HG03565 (cell line): ENCODE measurements around the gene TTLL3.
"Not testable (repeated sequence)": the region's sequence is repeated elsewhere in the genome, so short reads cannot be mapped to it uniquely, and the experiment has no call there.

Experiments used
- ATAC-seq: cut with Tn5 transposase; IDR thresholded peaks from one replicate; pipeline ENCODE4 v1.9.1; 2021; ENCODE audit warnings: mild to moderate bottlenecking, moderate library complexity; ENCODE audit not compliant: unreplicated experiment

The TTLL3 gene

DNA sequence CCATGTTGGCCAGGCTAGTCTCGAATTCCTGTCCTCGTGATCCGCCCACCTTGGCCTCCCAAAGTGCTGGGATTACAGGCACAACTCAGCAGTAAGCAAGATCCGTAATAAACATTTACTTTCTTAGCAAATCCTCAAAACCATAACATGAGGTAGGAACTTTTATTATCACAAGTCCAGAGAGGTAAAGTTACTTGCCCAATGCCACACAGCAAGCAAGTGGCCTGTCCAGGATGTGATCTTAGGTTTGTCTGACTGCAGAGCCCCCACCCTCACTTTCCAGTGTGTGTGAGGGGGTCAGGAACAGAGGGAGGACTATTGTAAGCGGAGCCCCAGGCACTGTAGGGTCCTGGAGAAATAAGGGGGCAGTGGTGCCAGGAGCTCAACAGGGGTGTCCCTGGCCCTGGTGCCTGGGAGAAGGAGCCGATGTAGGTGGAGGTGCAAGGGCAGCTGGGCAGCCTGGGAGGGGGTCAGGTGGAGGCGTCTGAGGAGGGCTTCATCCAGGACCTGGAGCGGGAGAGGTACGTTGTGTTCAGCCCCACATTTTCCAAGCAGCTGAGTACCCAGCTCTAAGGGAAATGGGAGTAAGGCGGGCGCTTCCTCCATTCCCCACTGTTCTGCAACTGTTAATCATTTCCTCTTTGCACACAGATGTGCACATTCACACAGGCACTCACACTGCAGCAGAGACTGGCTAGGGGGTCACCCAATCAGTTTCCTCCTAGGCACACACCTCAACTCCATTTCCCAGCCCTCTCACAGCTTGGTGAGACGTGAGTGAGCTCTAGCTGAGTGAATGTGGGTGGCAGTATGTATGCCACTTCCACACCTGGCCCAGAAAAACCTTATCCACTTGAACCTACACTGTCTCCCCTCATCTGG, 27.9 kb downstream of the TTLL3 start:
- ATAC-seq = no peak

DNA sequence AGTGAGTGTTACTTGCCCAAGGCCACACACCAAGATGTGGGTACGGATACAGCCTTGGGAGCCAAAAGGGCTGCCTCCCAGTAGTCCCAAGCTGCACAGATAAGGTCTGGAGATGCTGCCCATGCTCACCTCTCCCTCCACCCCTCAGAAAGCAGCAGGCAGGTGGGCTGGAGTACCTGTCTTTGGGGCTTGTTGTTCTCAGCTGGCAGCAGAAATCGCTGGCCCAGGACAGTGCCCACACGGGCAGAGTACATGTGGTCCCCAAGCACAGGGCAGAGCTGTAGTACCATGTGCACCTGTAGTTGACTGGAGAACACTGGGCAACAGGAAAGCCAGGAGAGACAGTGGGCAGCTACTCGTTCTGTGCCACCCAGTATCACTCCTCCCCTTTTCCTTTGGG, 28.8 kb downstream of the TTLL3 start:
- ATAC-seq = no peak

DNA sequence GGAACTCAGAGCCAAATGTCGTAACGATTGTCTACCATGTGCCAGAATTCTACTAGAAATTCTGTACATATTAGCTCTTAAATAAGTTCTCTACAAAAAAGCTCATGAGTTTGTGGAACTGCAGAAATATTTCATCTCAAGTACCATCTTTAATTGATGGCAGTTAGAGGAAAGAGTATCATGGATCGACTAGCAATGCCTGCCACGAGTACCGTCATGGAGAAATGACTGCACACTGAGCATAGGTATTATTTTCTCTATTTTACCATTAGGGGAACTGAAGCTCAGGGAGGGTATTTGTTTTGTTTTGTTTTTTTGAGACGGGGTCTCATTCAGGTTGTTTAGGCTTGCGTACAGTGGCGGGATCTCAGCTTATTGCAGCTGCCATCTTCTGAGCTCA, 31.0 kb downstream of the TTLL3 start:
- no peak for ATAC-seq

DNA sequence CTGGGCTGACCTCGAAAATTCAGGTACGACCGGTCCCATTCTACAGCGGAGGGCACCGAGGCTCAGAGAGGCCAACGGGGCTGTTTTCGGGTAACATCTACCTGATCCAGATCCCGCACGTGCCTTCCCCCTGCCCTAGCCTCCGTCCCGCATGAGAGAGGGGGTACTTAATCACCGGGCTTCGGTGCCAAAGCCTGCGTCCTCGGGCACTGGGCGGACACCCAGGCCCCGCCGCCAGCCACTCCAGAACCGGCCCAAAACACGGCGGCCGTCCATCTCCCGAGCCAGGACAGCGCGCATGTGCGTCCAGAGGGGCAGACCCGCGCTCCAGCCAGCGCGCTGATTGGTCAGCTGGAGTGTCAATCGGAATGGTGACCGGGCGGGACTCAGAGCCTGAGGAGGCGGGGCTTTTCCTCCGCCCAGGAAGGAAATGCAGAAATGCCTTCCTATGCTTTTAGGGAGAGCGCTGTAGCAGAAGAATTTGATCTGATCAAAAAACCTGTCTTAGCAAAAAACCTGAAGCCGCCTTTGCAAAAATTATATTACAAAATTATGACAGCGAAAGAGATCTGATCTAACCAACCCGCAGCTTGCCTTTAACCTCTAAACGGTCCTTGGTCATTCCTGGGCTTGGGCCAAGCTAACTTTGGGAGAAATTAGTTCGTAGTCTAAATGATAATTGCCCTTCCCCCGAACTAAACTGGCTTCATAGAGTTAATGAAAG, 33.8 kb downstream of the TTLL3 start, which contains the start of gene RPUSD3:
Gene RPUSD3 (minus strand): TSS at position 294 of the 724 bp plus-strand sequence. CDS start 18 bp downstream, at position 276.
- ATAC-seq = peak; percentile 91

DNA sequence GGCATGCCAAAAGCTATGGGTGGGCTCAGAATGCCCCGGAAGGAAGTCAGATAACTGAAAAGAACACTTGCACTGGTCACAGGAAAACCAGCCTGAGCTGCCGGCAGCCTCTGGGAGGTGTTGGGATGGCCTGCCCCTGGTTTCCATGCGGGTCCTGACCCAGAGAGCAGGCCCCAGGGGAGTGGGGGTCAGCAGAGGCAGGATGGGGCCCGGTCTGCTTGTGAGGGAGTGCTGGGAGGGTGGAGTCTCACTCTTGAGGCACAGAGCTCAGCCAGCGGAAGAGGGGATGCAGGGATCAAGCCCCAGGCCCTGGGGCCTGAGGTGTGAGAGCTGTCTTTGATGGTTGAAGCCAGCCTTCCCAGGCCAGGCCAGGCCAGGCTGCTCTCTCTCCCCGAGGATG, 36.2 kb downstream of the TTLL3 start:
- ATAC-seq = no peak

DNA sequence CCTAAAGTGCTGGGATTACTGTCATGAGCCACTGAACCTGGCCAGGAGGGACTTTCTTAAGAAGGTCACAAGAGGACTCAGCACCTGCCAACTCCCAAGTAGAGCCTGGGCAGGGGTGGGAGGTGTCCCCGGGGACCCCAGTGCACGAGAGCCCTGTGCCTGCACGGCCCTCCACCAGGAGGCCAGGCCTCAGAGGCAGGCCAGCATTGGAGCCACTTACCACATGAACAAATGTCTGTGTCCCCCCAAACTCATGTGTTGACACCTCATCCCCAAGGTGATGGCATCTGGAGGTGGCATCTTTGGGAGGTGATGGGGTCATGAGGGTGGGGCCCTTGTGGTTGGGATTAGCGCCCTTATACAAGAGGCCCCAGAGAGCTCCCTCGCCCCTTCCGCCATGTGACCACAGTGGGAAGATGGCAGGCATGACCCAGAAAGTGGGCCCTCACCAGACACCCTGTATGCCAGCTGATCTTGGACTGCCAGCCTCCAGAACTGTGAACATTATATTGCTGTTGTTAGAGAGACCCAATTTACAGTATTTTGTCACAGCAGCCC, 36.9 kb downstream of the TTLL3 start:
- no peak for ATAC-seq

DNA sequence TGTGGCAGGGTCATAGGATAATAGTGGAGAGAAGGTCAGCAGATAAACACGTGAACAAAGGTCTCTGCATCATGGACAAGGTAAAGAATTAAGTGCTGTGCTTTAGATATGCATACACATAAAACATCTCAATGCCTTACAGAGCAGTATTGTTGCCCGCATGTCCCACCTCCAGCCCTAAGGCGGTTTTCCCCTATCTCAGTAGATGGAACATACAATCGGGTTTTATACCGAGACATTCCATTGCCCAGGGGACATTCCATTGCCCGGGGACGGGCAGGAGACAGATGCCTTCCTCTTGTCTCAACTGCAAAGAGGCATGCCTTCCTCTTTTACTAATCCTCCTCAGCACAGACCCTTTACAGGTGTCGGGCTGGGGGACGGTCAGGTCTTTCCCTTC, 37.8 kb downstream of the TTLL3 start:
- not testable (repeated sequence) for ATAC-seq

DNA sequence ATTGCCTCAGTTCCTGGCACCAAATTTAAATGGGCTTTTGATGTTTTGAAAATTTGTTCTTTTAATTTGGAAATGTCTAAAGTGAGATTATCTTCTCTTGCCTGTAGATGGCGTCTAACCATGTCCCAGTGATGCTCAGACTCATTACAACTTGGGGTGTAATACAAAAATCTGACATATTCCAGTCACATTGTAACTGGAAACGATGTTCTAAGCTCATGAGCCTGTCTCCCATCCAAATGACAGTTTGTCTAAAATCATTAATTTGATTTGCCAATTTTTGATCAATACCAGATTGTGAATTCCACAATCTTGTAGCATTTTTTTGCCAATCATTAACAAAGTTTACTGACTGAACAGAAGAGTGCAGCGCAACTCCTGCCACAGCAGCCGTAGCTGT, 38.8 kb downstream of the TTLL3 start:
- ATAC-seq = not testable (repeated sequence)

DNA sequence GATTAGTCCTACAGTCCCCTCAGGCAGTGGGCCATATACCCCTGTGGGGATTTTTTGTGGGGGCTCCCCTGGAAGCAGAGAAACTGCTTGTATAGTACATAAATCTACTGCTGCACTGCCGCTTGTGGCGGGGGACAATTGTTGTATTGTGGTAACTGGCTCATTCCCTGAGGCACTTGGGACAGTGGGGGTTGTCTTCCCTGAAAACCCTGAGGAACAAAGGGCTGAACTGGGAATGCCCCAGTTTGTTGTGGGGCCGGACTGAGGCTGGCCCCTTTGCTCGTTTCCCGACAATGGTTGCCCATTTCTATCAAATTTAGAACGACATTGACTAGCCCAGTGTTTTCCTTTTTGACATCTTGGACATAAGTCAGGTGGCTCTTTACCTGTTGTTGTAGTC, 41.3 kb downstream of the TTLL3 start:
- ATAC-seq = not testable (repeated sequence)

DNA sequence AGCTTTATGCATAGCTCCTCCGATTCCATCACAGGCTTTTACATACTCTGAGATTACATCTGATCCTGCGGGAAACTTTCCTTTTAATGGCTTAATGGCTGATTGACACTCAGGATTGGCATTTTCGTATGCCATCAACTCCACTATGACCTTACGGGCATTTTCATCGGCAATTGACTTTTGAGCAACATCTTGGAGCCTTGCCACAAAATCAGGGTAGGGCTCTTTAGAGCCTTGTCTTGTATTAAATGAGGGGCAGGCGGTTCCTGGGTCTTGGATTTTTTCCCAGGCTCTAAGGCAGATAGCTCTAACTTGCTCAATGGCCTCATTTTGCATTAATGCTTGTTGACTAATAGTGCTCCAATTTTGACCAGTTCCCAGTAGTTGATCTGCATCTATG, 41.9 kb downstream of the TTLL3 start:
- ATAC-seq = not testable (repeated sequence)

DNA sequence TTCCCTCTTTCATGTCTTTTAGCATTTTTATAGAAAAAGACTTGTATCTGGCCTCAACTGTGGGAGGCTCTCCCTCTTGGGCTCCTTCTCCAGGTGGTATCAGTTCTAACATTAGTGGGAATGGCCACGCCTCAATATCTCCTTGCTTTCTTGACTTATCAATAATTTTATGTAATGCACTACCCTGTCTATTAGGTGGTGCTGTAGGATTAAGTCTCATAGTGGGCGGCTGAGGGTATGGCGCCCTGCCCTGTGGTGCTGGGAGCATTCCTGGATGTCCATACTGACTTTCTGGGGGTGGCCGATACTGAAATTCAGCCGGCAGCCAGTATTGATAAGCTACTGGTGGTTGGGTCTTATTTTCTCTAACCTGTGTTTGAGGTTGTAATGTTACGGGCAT, 42.5 kb downstream of the TTLL3 start:
- ATAC-seq = no peak

DNA sequence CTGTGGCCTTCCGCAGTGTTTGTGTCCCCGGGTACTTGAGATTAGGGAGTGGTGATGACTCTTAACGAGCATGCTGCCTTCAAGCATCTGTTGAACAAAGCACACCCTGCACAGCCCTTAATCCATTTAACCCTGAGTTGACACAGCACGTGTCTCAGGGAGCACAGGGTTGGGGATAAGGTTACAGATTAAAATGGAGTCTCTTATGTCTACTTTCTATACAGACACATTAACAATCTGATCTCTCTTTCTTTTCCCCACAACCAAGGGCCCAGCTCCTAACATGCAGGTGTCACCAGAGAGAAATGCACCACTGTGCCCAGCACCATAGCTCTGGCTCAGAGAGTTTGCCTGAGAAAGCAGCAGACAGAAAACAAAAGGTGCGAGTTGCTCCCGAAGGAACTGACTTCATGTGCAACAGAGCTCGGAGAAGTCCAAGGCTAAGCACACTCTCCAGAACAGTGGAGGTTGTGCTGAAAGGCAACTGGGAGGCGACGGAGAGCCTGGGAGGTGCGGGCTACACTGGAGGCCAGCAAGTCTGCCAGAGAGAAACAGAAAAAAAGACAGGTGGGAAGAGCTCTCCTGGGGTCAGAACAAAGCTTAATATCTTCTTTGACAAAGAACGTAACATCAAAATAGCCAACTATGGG, 44.4 kb downstream of the TTLL3 start:
- not testable (repeated sequence) for ATAC-seq

DNA sequence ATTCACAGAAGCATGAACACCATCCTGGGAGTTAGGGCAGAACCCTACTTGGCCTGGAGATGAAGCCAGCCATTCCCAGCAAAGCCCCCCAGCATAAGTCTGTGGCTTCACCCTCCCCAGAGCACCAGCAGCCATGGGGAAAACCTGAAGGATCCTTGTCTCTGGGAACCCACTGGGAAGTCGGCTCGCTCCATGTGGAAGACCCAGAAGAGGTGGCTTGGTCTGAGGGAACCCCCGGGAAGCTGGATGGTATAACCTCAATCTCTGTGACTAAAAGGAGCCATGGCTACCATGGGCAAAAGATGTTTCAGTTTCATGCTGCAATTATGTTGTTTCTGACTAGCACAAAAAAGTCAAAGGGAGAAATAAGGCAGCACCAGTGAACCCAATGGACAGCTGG, 45.5 kb downstream of the TTLL3 start:
- no peak for ATAC-seq

DNA sequence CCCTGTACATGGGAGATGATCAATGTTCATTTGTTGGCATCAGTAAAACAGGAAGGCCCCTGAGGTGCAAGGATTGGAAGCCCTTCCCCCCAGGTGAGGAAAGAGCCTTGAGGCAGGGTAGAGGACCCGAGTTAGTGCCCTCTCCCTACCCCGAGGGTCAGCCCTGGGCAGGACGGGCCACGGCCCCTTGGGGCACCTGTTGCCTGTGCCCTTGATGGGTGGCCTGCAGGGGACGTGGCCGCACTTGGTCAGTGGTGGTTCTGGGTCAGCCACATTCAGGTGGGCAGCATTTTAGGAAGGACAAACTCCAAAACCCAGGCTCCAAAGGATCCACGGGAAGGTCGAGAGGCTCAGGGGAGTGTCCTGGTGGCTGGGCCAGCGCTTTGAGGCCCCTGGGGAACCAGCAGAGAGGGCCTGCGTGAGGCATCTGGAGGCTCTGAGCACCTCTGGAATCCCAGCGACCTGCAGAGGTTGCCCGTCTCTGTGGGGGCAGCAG, 49.5 kb downstream of the TTLL3 start:
- ATAC-seq = no peak

DNA sequence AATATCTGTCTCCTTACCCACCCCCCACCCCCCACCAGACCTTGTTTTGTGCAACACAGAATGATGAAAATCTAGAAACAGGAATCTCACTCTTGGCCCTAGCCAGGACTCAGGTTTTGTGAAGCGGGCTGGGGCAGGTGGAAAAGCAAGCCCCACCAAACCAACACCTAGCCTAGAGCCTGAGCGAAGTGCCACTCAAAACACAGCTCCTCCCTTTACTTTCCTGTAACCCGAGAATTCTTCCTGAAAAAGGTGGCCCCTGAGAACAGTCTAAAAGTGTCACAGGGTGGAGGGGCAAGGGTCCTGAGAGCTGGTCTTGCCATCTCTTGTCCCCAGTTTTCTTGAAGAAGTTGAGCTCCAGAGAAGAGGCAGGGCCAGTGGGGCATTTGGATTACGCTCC, 51.1 kb downstream of the TTLL3 start:
- no peak for ATAC-seq

DNA sequence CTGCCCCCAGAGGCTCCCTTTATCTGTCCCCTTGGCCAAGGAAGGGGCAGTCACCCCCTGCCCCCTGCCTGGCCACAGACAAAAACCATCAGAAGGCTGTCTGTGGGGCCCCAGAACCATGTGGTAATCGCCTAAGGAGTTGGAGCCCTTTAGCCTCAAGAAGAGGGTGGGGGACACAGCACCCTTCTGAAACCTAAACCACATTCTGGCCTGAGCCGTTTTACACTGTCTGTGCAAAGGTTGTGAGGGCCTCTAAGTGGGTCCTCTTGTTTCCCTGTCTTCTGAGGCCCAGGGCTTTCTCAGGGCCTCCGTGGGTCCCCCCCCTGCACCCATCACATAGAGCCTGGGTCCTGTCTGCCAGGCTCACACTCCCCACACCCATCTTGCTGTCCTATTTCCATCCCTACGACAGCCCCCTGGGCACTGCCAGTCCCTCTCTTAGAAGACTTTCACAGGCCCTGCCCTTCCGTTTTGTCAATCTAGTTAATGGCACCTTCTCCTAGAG, 51.6 kb downstream of the TTLL3 start:
- ATAC-seq = no peak

DNA sequence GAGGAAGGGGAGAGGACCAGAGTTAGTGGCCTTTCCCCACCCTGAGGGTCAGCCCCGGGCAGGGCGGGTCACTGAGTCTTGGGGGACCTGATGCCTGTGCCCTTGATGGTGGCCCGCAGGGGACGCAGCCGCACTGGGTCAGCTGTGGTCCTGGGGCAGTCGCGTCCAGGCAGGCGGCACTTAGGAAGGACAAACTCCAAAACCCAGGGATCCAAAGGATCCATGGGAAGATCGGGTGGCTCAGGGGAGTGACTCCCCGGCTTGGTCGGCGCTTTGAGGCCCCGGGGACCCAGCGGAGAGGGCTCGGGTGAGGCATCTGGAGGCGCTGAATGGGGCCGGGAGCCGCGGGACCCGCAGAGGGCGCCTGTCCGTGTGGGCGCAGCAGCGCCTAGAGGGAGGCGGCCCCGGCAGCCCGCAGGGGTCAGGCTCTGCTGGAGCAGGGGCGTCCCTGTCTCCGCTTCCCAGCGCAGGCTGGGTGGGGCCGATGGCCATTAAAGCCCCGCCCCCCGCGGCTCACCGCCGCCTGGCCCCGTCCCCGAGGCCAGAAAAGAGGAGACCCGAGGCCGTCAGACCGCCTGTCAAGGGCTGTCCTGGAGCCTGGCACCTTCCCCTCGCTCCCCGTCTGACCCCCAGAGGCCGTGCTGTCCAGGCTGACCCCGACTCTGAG, 52.5 kb downstream of the TTLL3 start:
- ATAC-seq = no peak

DNA sequence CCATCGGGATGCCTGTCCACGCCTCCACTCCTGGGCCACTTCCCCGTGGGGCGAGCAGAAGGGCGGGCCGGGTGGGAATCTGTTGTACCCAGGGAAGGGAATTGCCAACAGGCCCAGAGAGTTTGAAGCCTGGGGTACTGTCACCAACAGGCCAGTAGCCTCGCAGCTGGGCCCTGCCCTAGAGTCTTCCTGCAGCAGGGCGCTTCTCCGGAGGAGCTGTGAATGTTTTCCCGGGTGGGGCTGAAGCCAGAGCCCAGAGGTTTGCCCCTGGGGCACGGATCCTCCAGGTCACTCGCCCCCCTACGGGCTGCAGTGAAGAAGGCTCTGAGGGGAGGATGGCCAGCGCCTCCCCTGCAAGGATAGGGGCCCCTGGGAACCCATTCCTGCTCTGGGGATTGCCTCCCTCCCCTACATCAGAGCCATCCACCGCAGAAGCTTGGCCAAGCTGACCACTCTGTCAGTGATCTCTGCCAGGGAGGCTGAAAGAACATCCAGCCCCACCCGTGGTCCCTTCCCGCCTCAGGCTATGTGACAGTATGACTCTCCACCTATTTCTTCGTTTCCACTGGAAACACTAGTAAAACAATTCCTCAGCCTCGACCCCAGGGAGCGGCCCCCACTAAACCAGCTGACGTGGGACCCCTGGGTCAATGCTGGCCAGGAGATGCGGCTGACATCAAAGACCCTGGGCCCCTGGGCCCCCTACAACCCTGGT, 53.2 kb downstream of the TTLL3 start:
- no peak for ATAC-seq

DNA sequence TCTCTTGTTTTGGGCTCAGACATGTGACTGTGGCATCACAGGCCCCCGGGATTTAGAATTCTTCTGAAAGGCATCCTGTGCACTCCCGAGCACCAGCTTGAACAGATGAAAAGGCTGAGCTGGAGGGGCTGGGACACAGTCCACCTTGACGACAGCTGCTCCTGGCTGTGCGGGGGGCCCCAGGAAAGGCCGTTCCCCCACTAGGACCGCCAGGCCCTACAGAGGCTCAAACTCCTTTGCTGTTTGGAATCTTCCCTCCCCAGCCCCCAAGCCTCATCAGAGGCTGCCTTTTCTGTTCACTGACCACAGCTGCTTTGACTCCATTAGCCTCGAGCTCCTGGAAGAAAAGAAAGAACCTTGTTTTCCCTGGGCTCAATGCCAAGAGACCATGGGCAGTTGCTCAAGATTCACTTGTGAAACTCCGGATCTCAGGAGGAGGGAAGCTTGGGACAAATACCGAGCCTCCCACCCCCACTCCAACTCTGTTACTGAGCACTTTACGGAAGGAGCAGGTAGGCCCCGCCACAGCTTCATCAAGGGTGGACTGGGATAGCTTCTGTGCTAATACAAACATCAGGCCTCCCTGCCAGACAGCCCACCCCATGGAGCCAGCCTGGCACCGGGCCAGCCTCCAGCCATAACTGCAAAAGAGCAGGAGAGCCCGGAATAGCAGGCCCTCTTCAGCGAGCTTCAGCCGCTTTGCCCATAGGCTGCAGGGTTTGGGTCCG, 54.3 kb downstream of the TTLL3 start:
- no peak for ATAC-seq
